Measurements from ENCODE around the gene CDH12.
"Not testable (repeated sequence)": the region's sequence is repeated elsewhere in the genome, so short reads cannot be mapped to it uniquely, and the experiment has no call there.

Gene CDH12

GRCh38 chr5:22278164-22278563 lies 575.0 kb downstream of the CDH12 start:
- Histone ChIP-seq H3K9me3 (ENCODE audit: control insufficient read depth, insufficient read depth, low read length) (no peaks in the 10 kb centered on the region), H3K27ac (ENCODE audit: low read length) (no peak overlapping the region), H3K4me3 (ENCODE audit: low read length) (no peak overlapping the region), H3K4me1 (ENCODE audit: control insufficient read depth, insufficient read depth, low read length) (no peaks in the 10 kb centered on the region), H3K27me3 (ENCODE audit: control insufficient read depth, insufficient read depth, low read length) (no peaks in the 10 kb centered on the region), H3K36me3 (ENCODE audit: control insufficient read depth, insufficient read depth, low read length) (no peaks in the 10 kb centered on the region)
- no CpG with 5 or more reads among the region's 1 CpG for WGBS (ENCODE audit: insufficient coverage, insufficient read length)
- DNase-seq (ENCODE audit: low read depth, low spot score), result no peak

GRCh38 chr5:22277006-22277405 lies 576.1 kb downstream of the CDH12 start:
- Histone ChIP-seq H3K27me3 (ENCODE audit: control insufficient read depth, insufficient read depth, low read length) (no peaks in the 10 kb centered on the region), H3K9me3 (ENCODE audit: control insufficient read depth, insufficient read depth, low read length) (no peaks in the 10 kb centered on the region), H3K27ac (ENCODE audit: low read length) (no peak overlapping the region)

GRCh38 chr5:22265855-22266254 lies 587.3 kb downstream of the CDH12 start:
- no CpG with 5 or more reads among the region's 7 CpGs for WGBS (ENCODE audit: insufficient coverage, insufficient read length)
- not testable (repeated sequence) for H3K27ac ChIP-seq (ENCODE audit: low read length)

More at GRCh38 chr5:22277006-22277405, 576.1 kb downstream of the CDH12 start:
- DNase-seq (ENCODE audit: low read depth, low spot score), result no peak
- Histone ChIP-seq H3K4me1 (ENCODE audit: control insufficient read depth, insufficient read depth, low read length) (no peaks in the 10 kb centered on the region), H3K36me3 (ENCODE audit: control insufficient read depth, insufficient read depth, low read length) (no peaks in the 10 kb centered on the region), H3K4me3 (ENCODE audit: low read length) (no peak overlapping the region)
- no CpG with 5 or more reads among the region's 4 CpGs for WGBS (ENCODE audit: insufficient coverage, insufficient read length)

GRCh38 chr5:22258139-22258538 lies 595.0 kb downstream of the CDH12 start:
- H3K27me3 ChIP-seq (ENCODE audit: control insufficient read depth, insufficient read depth, low read length), result no peaks in the 10 kb centered on the region
- no peak for DNase-seq (ENCODE audit: low read depth, low spot score)
- no CpG with 5 or more reads among the region's 5 CpGs for WGBS (ENCODE audit: insufficient coverage, insufficient read length)

More at GRCh38 chr5:22265855-22266254, 587.3 kb downstream of the CDH12 start:
- not testable (repeated sequence) for H3K4me3 ChIP-seq (ENCODE audit: low read length); H3K27me3 ChIP-seq (ENCODE audit: control insufficient read depth, insufficient read depth, low read length); DNase-seq (ENCODE audit: low read depth, low spot score); H3K4me1 ChIP-seq (ENCODE audit: control insufficient read depth, insufficient read depth, low read length); H3K36me3 ChIP-seq (ENCODE audit: control insufficient read depth, insufficient read depth, low read length); H3K9me3 ChIP-seq (ENCODE audit: control insufficient read depth, insufficient read depth, low read length)

GRCh38 chr5:22250528-22250927 lies 602.6 kb downstream of the CDH12 start:
- Histone ChIP-seq H3K4me1 (ENCODE audit: control insufficient read depth, insufficient read depth, low read length) (no peaks in the 10 kb centered on the region), H3K36me3 (ENCODE audit: control insufficient read depth, insufficient read depth, low read length) (no peaks in the 10 kb centered on the region), H3K27me3 (ENCODE audit: control insufficient read depth, insufficient read depth, low read length) (no peaks in the 10 kb centered on the region), H3K4me3 (ENCODE audit: low read length) (no peak overlapping the region), H3K9me3 (ENCODE audit: control insufficient read depth, insufficient read depth, low read length) (no peaks in the 10 kb centered on the region), H3K27ac (ENCODE audit: low read length) (no peak overlapping the region)
- no peak for DNase-seq (ENCODE audit: low read depth, low spot score)
- no CpG with 5 or more reads among the region's 4 CpGs for WGBS (ENCODE audit: insufficient coverage, insufficient read length)

More at GRCh38 chr5:22258139-22258538, 595.0 kb downstream of the CDH12 start:
- Histone ChIP-seq H3K4me3 (ENCODE audit: low read length) (no peak overlapping the region), H3K4me1 (ENCODE audit: control insufficient read depth, insufficient read depth, low read length) (no peaks in the 10 kb centered on the region), H3K36me3 (ENCODE audit: control insufficient read depth, insufficient read depth, low read length) (no peaks in the 10 kb centered on the region), H3K9me3 (ENCODE audit: control insufficient read depth, insufficient read depth, low read length) (no peaks in the 10 kb centered on the region), H3K27ac (ENCODE audit: low read length) (no peak overlapping the region)

GRCh38 chr5:22249209-22249729 lies 603.9 kb downstream of the CDH12 start:
- DNase-seq (ENCODE audit: low read depth, low spot score), result no peak
- no peaks in the 10 kb centered on the region for H3K27me3 ChIP-seq (ENCODE audit: control insufficient read depth, insufficient read depth, low read length)
- no peaks in the 10 kb centered on the region for H3K9me3 ChIP-seq (ENCODE audit: control insufficient read depth, insufficient read depth, low read length)
- WGBS (ENCODE audit: insufficient coverage, insufficient read length), result no CpG with 5 or more reads among the region's 7 CpGs
- no peak overlapping the region for H3K4me3 ChIP-seq (ENCODE audit: low read length)
- H3K27ac ChIP-seq (ENCODE audit: low read length), result no peak overlapping the region
- no peaks in the 10 kb centered on the region for H3K36me3 ChIP-seq (ENCODE audit: control insufficient read depth, insufficient read depth, low read length)
- no peaks in the 10 kb centered on the region for H3K4me1 ChIP-seq (ENCODE audit: control insufficient read depth, insufficient read depth, low read length)

- H3K27me3 ChIP-seq (ENCODE audit: control insufficient read depth, insufficient read depth, low read length), result no peaks in the 10 kb centered on the region
- no peak for DNase-seq (ENCODE audit: low read depth, low spot score)
- H3K4me3 ChIP-seq (ENCODE audit: low read length), result no peak overlapping the region
- H3K4me1 ChIP-seq (ENCODE audit: control insufficient read depth, insufficient read depth, low read length), result no peaks in the 10 kb centered on the region
- H3K27ac ChIP-seq (ENCODE audit: low read length), result no peak overlapping the region
- no peaks in the 10 kb centered on the region for H3K9me3 ChIP-seq (ENCODE audit: control insufficient read depth, insufficient read depth, low read length)
- no peaks in the 10 kb centered on the region for H3K36me3 ChIP-seq (ENCODE audit: control insufficient read depth, insufficient read depth, low read length)
Observed at GRCh38 chr5:22245770-22246169, 607.4 kb downstream of the CDH12 start.

- Histone ChIP-seq H3K4me1 (ENCODE audit: control insufficient read depth, insufficient read depth, low read length) (no peaks in the 10 kb centered on the region), H3K4me3 (ENCODE audit: low read length) (no peak overlapping the region), H3K36me3 (ENCODE audit: control insufficient read depth, insufficient read depth, low read length) (no peaks in the 10 kb centered on the region), H3K9me3 (ENCODE audit: control insufficient read depth, insufficient read depth, low read length) (no peaks in the 10 kb centered on the region), H3K27ac (ENCODE audit: low read length) (no peak overlapping the region), H3K27me3 (ENCODE audit: control insufficient read depth, insufficient read depth, low read length) (no peaks in the 10 kb centered on the region)
- DNase-seq (ENCODE audit: low read depth, low spot score), result no peak
- no CpG with 5 or more reads among the region's 4 CpGs for whole genome bisulfite sequencing (ENCODE audit: insufficient coverage, insufficient read length)
Observed at GRCh38 chr5:22242532-22242931, 610.6 kb downstream of the CDH12 start.

- no peaks in the 10 kb centered on the region for H3K9me3 ChIP-seq (ENCODE audit: control insufficient read depth, insufficient read depth, low read length)
- H3K36me3 ChIP-seq (ENCODE audit: control insufficient read depth, insufficient read depth, low read length), result no peaks in the 10 kb centered on the region
- WGBS (ENCODE audit: insufficient coverage, insufficient read length), result no CpG with 5 or more reads among the region's 1 CpG
- H3K27me3 ChIP-seq (ENCODE audit: control insufficient read depth, insufficient read depth, low read length), result no peaks in the 10 kb centered on the region
- no peaks in the 10 kb centered on the region for H3K4me1 ChIP-seq (ENCODE audit: control insufficient read depth, insufficient read depth, low read length)
- no peak for DNase-seq (ENCODE audit: low read depth, low spot score)
- H3K27ac ChIP-seq (ENCODE audit: low read length), result no peak overlapping the region
- H3K4me3 ChIP-seq (ENCODE audit: low read length), result no peak overlapping the region
Observed at GRCh38 chr5:22238047-22238446, 615.1 kb downstream of the CDH12 start.

GRCh38 chr5:22226423-22226822 lies 626.7 kb downstream of the CDH12 start:
- no CpG with 5 or more reads among the region's 2 CpGs for WGBS (ENCODE audit: insufficient coverage, insufficient read length)
- no peak for DNase-seq (ENCODE audit: low read depth, low spot score)
- Histone ChIP-seq H3K27ac (ENCODE audit: low read length) (no peak overlapping the region), H3K4me3 (ENCODE audit: low read length) (no peak overlapping the region), H3K4me1 (ENCODE audit: control insufficient read depth, insufficient read depth, low read length) (no peaks in the 10 kb centered on the region), H3K27me3 (ENCODE audit: control insufficient read depth, insufficient read depth, low read length) (no peaks in the 10 kb centered on the region), H3K9me3 (ENCODE audit: control insufficient read depth, insufficient read depth, low read length) (no peaks in the 10 kb centered on the region), H3K36me3 (ENCODE audit: control insufficient read depth, insufficient read depth, low read length) (no peaks in the 10 kb centered on the region)

- WGBS (ENCODE audit: insufficient coverage, insufficient read length), result no CpG with 5 or more reads among the region's 3 CpGs
- H3K36me3 ChIP-seq (ENCODE audit: control insufficient read depth, insufficient read depth, low read length), result no peaks in the 10 kb centered on the region
Observed at GRCh38 chr5:22223079-22223478, 630.1 kb downstream of the CDH12 start.

More at GRCh38 chr5:22223079-22223478, 630.1 kb downstream of the CDH12 start:
- Histone ChIP-seq H3K4me3 (ENCODE audit: low read length) (no peak overlapping the region), H3K9me3 (ENCODE audit: control insufficient read depth, insufficient read depth, low read length) (no peaks in the 10 kb centered on the region), H3K27ac (ENCODE audit: low read length) (no peak overlapping the region), H3K4me1 (ENCODE audit: control insufficient read depth, insufficient read depth, low read length) (no peaks in the 10 kb centered on the region), H3K27me3 (ENCODE audit: control insufficient read depth, insufficient read depth, low read length) (no peaks in the 10 kb centered on the region)
- DNase-seq (ENCODE audit: low read depth, low spot score), result no peak

All from iPS DF 6.9 (cell line).